ENCODE measurements around the gene B3GALT5.
"Not testable (repeated sequence)": the region's sequence is repeated elsewhere in the genome, so short reads cannot be mapped to it uniquely, and the experiment has no call there.

The B3GALT5 gene

GRCh38 chr21:39582749-39583148, 30.0 kb upstream of the B3GALT5 start:
- Histone ChIP-seq H3K4me1 (ENCODE audit: insufficient read depth, poor library complexity, severe bottlenecking) (no peaks in the 10 kb centered on the region), H3K36me3 (ENCODE audit: low read depth) (no peaks in the 10 kb centered on the region), H3K4me3 (ENCODE audit: severe bottlenecking) (no peak overlapping the region), H3K27me3 (ENCODE audit: insufficient read depth, poor library complexity, severe bottlenecking) (peaks cover 5% of the 10 kb centered on the region), H3K9me3 (ENCODE audit: severe bottlenecking) (no peaks in the 10 kb centered on the region), H3K27ac (ENCODE audit: poor library complexity, severe bottlenecking) (no peak overlapping the region)
- DNase-seq (ENCODE audit: low spot score) (no peak), ATAC-seq (ENCODE audit: low read depth) (no peak)
- TF ChIP-seq CTCF (IDR thresholded peaks at IDR 0.05; ENCODE audit: poor library complexity, severe bottlenecking) = no peak

- not testable (repeated sequence) for H3K9me3 ChIP-seq (ENCODE audit: severe bottlenecking); H3K27me3 ChIP-seq (ENCODE audit: insufficient read depth, poor library complexity, severe bottlenecking); H3K4me1 ChIP-seq (ENCODE audit: insufficient read depth, poor library complexity, severe bottlenecking); DNase-seq (ENCODE audit: low spot score); ATAC-seq (ENCODE audit: low read depth); H3K27ac ChIP-seq (ENCODE audit: poor library complexity, severe bottlenecking); H3K36me3 ChIP-seq (ENCODE audit: low read depth); H3K4me3 ChIP-seq (ENCODE audit: severe bottlenecking)
Observed at GRCh38 chr21:39583586-39583985, 29.2 kb upstream of the B3GALT5 start.

- no peaks in the 10 kb centered on the region for H3K36me3 ChIP-seq (ENCODE audit: low read depth)
- no peak for ATAC-seq (ENCODE audit: low read depth)
- no peaks in the 10 kb centered on the region for H3K9me3 ChIP-seq (ENCODE audit: severe bottlenecking)
- TF ChIP-seq CTCF (IDR thresholded peaks at IDR 0.05; ENCODE audit: poor library complexity, severe bottlenecking) = no peak
- peaks cover 10% of the 10 kb centered on the region for H3K27me3 ChIP-seq (ENCODE audit: insufficient read depth, poor library complexity, severe bottlenecking)
- no peak overlapping the region for H3K27ac ChIP-seq (ENCODE audit: poor library complexity, severe bottlenecking)
- no peak overlapping the region for H3K4me3 ChIP-seq (ENCODE audit: severe bottlenecking)
- H3K4me1 ChIP-seq (ENCODE audit: insufficient read depth, poor library complexity, severe bottlenecking) = no peaks in the 10 kb centered on the region
- no peak for DNase-seq (ENCODE audit: low spot score)
Observed at GRCh38 chr21:39587376-39587775, 25.4 kb upstream of the B3GALT5 start.

GRCh38 chr21:39588884-39589283, 23.9 kb upstream of the B3GALT5 start:
- Histone ChIP-seq H3K4me1 (ENCODE audit: insufficient read depth, poor library complexity, severe bottlenecking) (no peaks in the 10 kb centered on the region), H3K36me3 (ENCODE audit: low read depth) (no peaks in the 10 kb centered on the region), H3K4me3 (ENCODE audit: severe bottlenecking) (no peak overlapping the region), H3K27ac (ENCODE audit: poor library complexity, severe bottlenecking) (no peak overlapping the region), H3K9me3 (ENCODE audit: severe bottlenecking) (no peaks in the 10 kb centered on the region), H3K27me3 (ENCODE audit: insufficient read depth, poor library complexity, severe bottlenecking) (peaks cover 10% of the 10 kb centered on the region)
- no peak for TF ChIP-seq CTCF (IDR thresholded peaks at IDR 0.05; ENCODE audit: poor library complexity, severe bottlenecking)
- ATAC-seq (ENCODE audit: low read depth) (no peak), DNase-seq (ENCODE audit: low spot score) (no peak)

- H3K27ac ChIP-seq (ENCODE audit: poor library complexity, severe bottlenecking) = no peak overlapping the region
- H3K4me3 ChIP-seq (ENCODE audit: severe bottlenecking) = no peak overlapping the region
- no peaks in the 10 kb centered on the region for H3K9me3 ChIP-seq (ENCODE audit: severe bottlenecking)
- no peaks in the 10 kb centered on the region for H3K36me3 ChIP-seq (ENCODE audit: low read depth)
- no peak for TF ChIP-seq CTCF (IDR thresholded peaks at IDR 0.05; ENCODE audit: poor library complexity, severe bottlenecking)
- no peaks in the 10 kb centered on the region for H3K4me1 ChIP-seq (ENCODE audit: insufficient read depth, poor library complexity, severe bottlenecking)
- peak; percentile 61 for ATAC-seq (ENCODE audit: low read depth)
- DNase-seq (ENCODE audit: low spot score) = no peak
- H3K27me3 ChIP-seq (ENCODE audit: insufficient read depth, poor library complexity, severe bottlenecking) = peaks cover 5% of the 10 kb centered on the region
Observed at GRCh38 chr21:39593522-39593921, 19.2 kb upstream of the B3GALT5 start.
